Astrocyte (in vitro differentiated cells and primary cell): ENCODE measurements around the gene ATP5F1B. TPM values are rescaled to one million over a fixed set of nuclear protein-coding genes. Genes with fewer than 3 reads are reported as not detected.

Experiments used
- DNase-seq: peaks from one replicate; pipeline ENCODE4 v3.0.0-alpha.2; 2010; ENCODE audit warnings: low read depth
- FAIRE-seq: peaks from 2 replicates; lab custom pipeline; 2011; peaks lifted over from hg19 to GRCh38; lab: Jason Lieb, UNC
- H2AFZ ChIP-seq: 2 replicates; pipeline ENCODE4 v1.6.0; 2012; ENCODE audit warnings: low read depth, low read length, inconsistent platforms
- H3K27ac ChIP-seq: 2 replicates; pipeline ENCODE4 v1.5.1; 2011; ENCODE audit warnings: low read depth, low read length, inconsistent platforms
- H3K27me3 ChIP-seq: 2 replicates; pipeline ENCODE4 v1.6.0; 2011; ENCODE audit warnings: low read length, inconsistent platforms; ENCODE audit not compliant: insufficient read depth
- H3K36me3 ChIP-seq: 2 replicates; pipeline ENCODE4 v1.5.1; 2011; ENCODE audit warnings: low read length, inconsistent platforms; ENCODE audit not compliant: insufficient read depth
- H3K4me1 ChIP-seq: 2 replicates; pipeline ENCODE4 v1.5.1; 2011; ENCODE audit warnings: low read length, inconsistent platforms; ENCODE audit not compliant: insufficient read depth
- H3K4me2 ChIP-seq: 2 replicates; pipeline ENCODE4 v1.6.0; 2012; ENCODE audit warnings: low read length, inconsistent platforms
- H3K4me3 ChIP-seq: 2 replicates; pipeline ENCODE4 v1.5.1; 2011; ENCODE audit warnings: low read depth, mild to moderate bottlenecking, low read length, inconsistent platforms; ENCODE audit not compliant: insufficient read depth
- H3K79me2 ChIP-seq: 2 replicates; pipeline ENCODE4 v1.6.0; 2012; ENCODE audit warnings: mild to moderate bottlenecking, low read length, inconsistent platforms; ENCODE audit not compliant: insufficient read depth
- H3K9ac ChIP-seq: 2 replicates; pipeline ENCODE4 v1.6.0; 2012; ENCODE audit warnings: mild to moderate bottlenecking, low read length, inconsistent platforms
- H3K9me3 ChIP-seq: 2 replicates; pipeline ENCODE4 v1.5.1; 2012; ENCODE audit warnings: low read depth, mild to moderate bottlenecking, low read length, inconsistent platforms; ENCODE audit not compliant: insufficient read depth
- H4K20me1 ChIP-seq: 2 replicates; pipeline ENCODE4 v1.6.0; 2012; ENCODE audit warnings: low read length, inconsistent platforms; ENCODE audit not compliant: insufficient read depth
- H3K27ac Mint-ChIP-seq: one replicate; pipeline ENCODE4 v1.8.0; 2021; ENCODE audit warnings: mild to moderate bottlenecking, mixed read lengths; ENCODE audit not compliant: unreplicated experiment
- H3K27me3 Mint-ChIP-seq: one replicate; pipeline ENCODE4 v1.8.0; 2021; ENCODE audit warnings: low read depth, mixed read lengths; ENCODE audit not compliant: unreplicated experiment
- H3K36me3 Mint-ChIP-seq: one replicate; pipeline ENCODE4 v1.8.0; 2021; ENCODE audit warnings: low read depth, mixed read lengths; ENCODE audit not compliant: unreplicated experiment
- H3K4me1 Mint-ChIP-seq: one replicate; pipeline ENCODE4 v1.8.0; 2021; ENCODE audit warnings: low read depth, mixed read lengths; ENCODE audit not compliant: unreplicated experiment
- H3K4me3 Mint-ChIP-seq: one replicate; pipeline ENCODE4 v1.8.0; 2021; ENCODE audit warnings: mild to moderate bottlenecking, moderate library complexity, mixed read lengths; ENCODE audit not compliant: unreplicated experiment
- H3K9me3 Mint-ChIP-seq: one replicate; pipeline ENCODE4 v1.8.0; 2021; ENCODE audit warnings: mild to moderate bottlenecking, mixed read lengths; ENCODE audit not compliant: unreplicated experiment
- CTCF ChIP-seq: IDR thresholded peaks from 2 replicates; pipeline ENCODE4 v1.5.1; 2011; ENCODE audit warnings: low read depth, mild to moderate bottlenecking, inconsistent platforms, low read length, moderate library complexity; ENCODE audit not compliant: insufficient read depth
- EZH2 ChIP-seq: IDR thresholded peaks from 2 replicates; pipeline ENCODE4 v1.6.1; 2012; ENCODE audit warnings: mild to moderate bottlenecking, low read length, inconsistent platforms; ENCODE audit not compliant: insufficient read depth
- total RNA-seq: library from RNA; stranded (reverse); gene quantifications from 2 replicates; pipeline ENCODE4 v1.2.1, GENCODE V29; 2021

ATP5F1B gene
- total RNA-seq, 1 donor from 2014 or later, result 714 TPM

DNA sequence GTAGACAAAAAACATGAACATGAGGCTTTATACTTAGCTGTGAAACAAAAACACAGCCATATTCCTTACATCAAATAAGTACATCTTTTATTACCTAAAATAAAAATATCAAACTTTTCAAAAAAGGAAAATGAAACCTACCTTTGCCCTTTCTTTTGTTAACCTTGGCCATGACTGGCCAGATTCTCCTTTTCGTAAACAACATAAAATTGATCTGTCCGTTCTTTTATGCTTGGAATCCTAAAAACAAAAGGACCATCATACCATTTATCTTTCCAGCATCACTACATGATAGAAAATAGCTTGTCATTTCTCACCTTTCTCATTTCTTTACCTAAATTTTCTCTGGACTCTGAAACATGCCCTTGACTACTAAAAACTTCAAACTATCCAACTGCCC is 25.8 kb upstream of the ATP5F1B start:
- Mint-ChIP-seq H3K27me3 (no peaks in the 10 kb centered on the region), H3K9me3 (no peaks in the 10 kb centered on the region), H3K4me3 (no peak overlapping the region), H3K4me1 (no peaks in the 10 kb centered on the region), H3K27ac (no peak overlapping the region), H3K36me3 (peaks cover 7% of the 10 kb centered on the region)
- no peak overlapping the region for H3K27ac ChIP-seq
- no peaks in the 10 kb centered on the region for H3K4me1 ChIP-seq
- no peak for FAIRE-seq
- no peak overlapping the region for H3K9ac ChIP-seq
- no peak for TF ChIP-seq EZH2
- TF ChIP-seq CTCF, result no peak
- no peaks in the 10 kb centered on the region for H3K9me3 ChIP-seq
- peaks cover 63% of the 10 kb centered on the region for H4K20me1 ChIP-seq
- peaks cover 91% of the 10 kb centered on the region for H3K79me2 ChIP-seq
- DNase-seq, result no peak
- no peak overlapping the region for H3K4me2 ChIP-seq
- no peak overlapping the region for H2AFZ ChIP-seq
- H3K4me3 ChIP-seq, result no peak overlapping the region
- H3K27me3 ChIP-seq, result no peaks in the 10 kb centered on the region
- H3K36me3 ChIP-seq, result peaks cover 44% of the 10 kb centered on the region

- DNase-seq, result no peak
- Mint-ChIP-seq H3K9me3 (no peaks in the 10 kb centered on the region), H3K27ac (no peak overlapping the region), H3K27me3 (no peaks in the 10 kb centered on the region), H3K4me3 (no peak overlapping the region), H3K36me3 (peaks cover 4% of the 10 kb centered on the region), H3K4me1 (no peaks in the 10 kb centered on the region)
- Histone ChIP-seq H3K9me3 (no peaks in the 10 kb centered on the region), H3K27ac (no peak overlapping the region), H3K9ac (no peak overlapping the region), H3K4me3 (no peak overlapping the region), H2AFZ (no peak overlapping the region), H3K27me3 (no peaks in the 10 kb centered on the region), H3K4me2 (no peak overlapping the region), H3K79me2 (peaks cover 86% of the 10 kb centered on the region), H3K4me1 (no peaks in the 10 kb centered on the region), H3K36me3 (peaks cover 49% of the 10 kb centered on the region), H4K20me1 (peaks cover 58% of the 10 kb centered on the region)
- no peak for FAIRE-seq
- TF ChIP-seq EZH2 (no peak), CTCF (no peak)
Observed at GRCh38 chr12:56670836-56671235, 25.1 kb upstream of the ATP5F1B start.

- DNase-seq (no peak), FAIRE-seq (no peak)
- Histone ChIP-seq H2AFZ (no peak overlapping the region), H3K4me2 (no peak overlapping the region), H3K4me3 (no peak overlapping the region), H3K9me3 (no peaks in the 10 kb centered on the region), H3K36me3 (peaks cover 63% of the 10 kb centered on the region), H3K27ac (no peak overlapping the region), H3K27me3 (no peaks in the 10 kb centered on the region), H3K9ac (no peak overlapping the region), H3K4me1 (no peaks in the 10 kb centered on the region), H3K79me2 (peaks cover 65% of the 10 kb centered on the region), H4K20me1 (peaks cover 39% of the 10 kb centered on the region)
- Mint-ChIP-seq H3K27me3 (no peaks in the 10 kb centered on the region), H3K36me3 (peaks cover 11% of the 10 kb centered on the region), H3K4me1 (no peaks in the 10 kb centered on the region), H3K27ac (no peak overlapping the region), H3K9me3 (no peaks in the 10 kb centered on the region), H3K4me3 (no peak overlapping the region)
- no peak for TF ChIP-seq EZH2
- no peak for TF ChIP-seq CTCF
Observed at GRCh38 chr12:56668197-56668457, 22.3 kb upstream of the ATP5F1B start.
